Loucy (cell line): ENCODE measurements around the gene CLASP1.
A peak's percentile ranks its signal among the peaks of the same experiment; 100 is the strongest.
"Not testable (repeated sequence)": the region's sequence is repeated elsewhere in the genome, so short reads cannot be mapped to it uniquely, and the experiment has no call there.

Experiments
- H2AFZ ChIP-seq: fragments of 200-600 bp; sonication (generic); 2 replicates; pipeline ENCODE4 v1.6.0; 2016; ENCODE audit warnings: antibody characterized with exemption, mild to moderate bottlenecking, low read length, moderate library complexity
- H3F3A ChIP-seq: fragments of 200-600 bp; 2 replicates; pipeline ENCODE4 v1.6.0; 2016; ENCODE audit warnings: antibody characterized with exemption, low read depth, mild to moderate bottlenecking
- H3K27me3 ChIP-seq: fragments of 200-600 bp; sonication (generic); 2 replicates; pipeline ENCODE4 v1.6.1; 2014; ENCODE audit warnings: low read length, mild to moderate bottlenecking; ENCODE audit not compliant: insufficient read depth, poor library complexity, severe bottlenecking
- H3K36me3 ChIP-seq: fragments of 200-600 bp; sonication (generic); 2 replicates; pipeline ENCODE4 v1.6.1; 2016; ENCODE audit warnings: low read length; ENCODE audit not compliant: insufficient read depth
- H3K4me1 ChIP-seq: fragments of 200-600 bp; sonication (generic); 2 replicates; pipeline ENCODE4 v1.5.1; 2014; ENCODE audit warnings: low read length, mild to moderate bottlenecking; ENCODE audit not compliant: insufficient read depth, poor library complexity, severe bottlenecking
- H3K4me2 ChIP-seq: fragments of 200-600 bp; sonication (generic); 2 replicates; pipeline ENCODE4 v1.6.0; 2014; ENCODE audit warnings: antibody characterized with exemption, low read length, low read depth, mild to moderate bottlenecking; ENCODE audit not compliant: poor library complexity, severe bottlenecking
- H3K4me3 ChIP-seq: fragments of 200-600 bp; sonication (generic); 2 replicates; pipeline ENCODE4 v1.5.1; 2014; ENCODE audit warnings: low read length, mild to moderate bottlenecking, mixed read lengths; ENCODE audit not compliant: poor library complexity, severe bottlenecking
- H3K79me2 ChIP-seq: fragments of 200-600 bp; sonication (generic); 2 replicates; pipeline ENCODE4 v1.6.1; 2014; ENCODE audit warnings: low read length; ENCODE audit not compliant: insufficient read depth
- H3K9ac ChIP-seq: fragments of 200-600 bp; sonication (generic); 2 replicates; pipeline ENCODE4 v1.6.0; 2014; ENCODE audit warnings: mild to moderate bottlenecking, low read depth, low read length, moderate library complexity; ENCODE audit not compliant: poor library complexity, severe bottlenecking
- H3K9me2 ChIP-seq: fragments of 200-600 bp; sonication (generic); replicated peaks from 2 replicates; pipeline ENCODE4 v1.6.1; 2016; ENCODE audit warnings: low read depth, low read length, mixed read lengths
- H3K9me3 ChIP-seq: fragments of 200-600 bp; sonication (generic); 2 replicates; pipeline ENCODE4 v1.6.1; 2014; ENCODE audit warnings: mild to moderate bottlenecking, antibody characterized with exemption, low read length, low read depth; ENCODE audit not compliant: insufficient read depth
- H4K20me1 ChIP-seq: fragments of 200-600 bp; sonication (generic); 2 replicates; pipeline ENCODE4 v1.6.0; 2014; ENCODE audit warnings: antibody characterized with exemption, low read length, mild to moderate bottlenecking; ENCODE audit not compliant: insufficient read depth, poor library complexity, severe bottlenecking
- EZH2phosphoT487 ChIP-seq: fragments of 200-600 bp; IDR thresholded peaks from 2 replicates; pipeline ENCODE4 v1.6.1; 2018; ENCODE audit warnings: antibody characterized with exemption, mild to moderate bottlenecking, moderate library complexity, borderline replicate concordance
- TF ChIP-seq, protein P1 (sequence below): fragments of 200-600 bp; sonication (generic); conservative IDR thresholded peaks from 2 replicates; pipeline ENCODE4 v1.5.1; 2014; ENCODE audit warnings: mild to moderate bottlenecking, antibody characterized with exemption, low read length

The CLASP1 gene

DNA sequence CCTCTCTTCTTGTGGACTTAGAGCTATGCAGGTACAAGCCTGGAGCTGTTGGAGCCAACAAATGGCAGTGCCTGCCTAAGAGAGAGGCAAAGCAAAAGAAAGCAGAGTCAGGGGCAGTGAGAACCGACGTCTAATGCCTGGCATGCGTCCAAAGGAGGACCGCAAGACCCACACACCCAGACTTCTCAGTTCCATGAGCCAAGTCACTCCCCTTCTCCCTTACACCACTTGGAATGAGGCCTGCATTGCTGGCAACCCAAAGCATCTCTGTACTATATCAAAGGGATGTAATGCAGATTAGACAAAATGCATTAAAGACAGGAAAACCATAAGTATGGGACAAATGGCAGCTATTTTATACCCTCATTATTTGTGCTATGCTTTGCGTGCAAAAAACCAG is 168.4 kb downstream of the CLASP1 start:
- Histone ChIP-seq H3F3A (peaks cover 4% of the 10 kb centered on the region; the same call in 1 of the 2 replicates), H3K79me2 (peaks cover 55% of the 10 kb centered on the region), H4K20me1 (peaks cover 27% of the 10 kb centered on the region), H3K9me3 (no peaks in the 10 kb centered on the region), H3K4me2 (no peak overlapping the region), H3K4me3 (no peak overlapping the region), H3K36me3 (peaks cover 13% of the 10 kb centered on the region; the same call in 1 of the 2 replicates), H3K27me3 (no peaks in the 10 kb centered on the region), H3K4me1 (peaks cover 9% of the 10 kb centered on the region), H3K9me2 (no peaks in the 10 kb centered on the region), H3K9ac (no peak overlapping the region), H2AFZ (no peak overlapping the region)
- TF ChIP-seq, protein P1, sequence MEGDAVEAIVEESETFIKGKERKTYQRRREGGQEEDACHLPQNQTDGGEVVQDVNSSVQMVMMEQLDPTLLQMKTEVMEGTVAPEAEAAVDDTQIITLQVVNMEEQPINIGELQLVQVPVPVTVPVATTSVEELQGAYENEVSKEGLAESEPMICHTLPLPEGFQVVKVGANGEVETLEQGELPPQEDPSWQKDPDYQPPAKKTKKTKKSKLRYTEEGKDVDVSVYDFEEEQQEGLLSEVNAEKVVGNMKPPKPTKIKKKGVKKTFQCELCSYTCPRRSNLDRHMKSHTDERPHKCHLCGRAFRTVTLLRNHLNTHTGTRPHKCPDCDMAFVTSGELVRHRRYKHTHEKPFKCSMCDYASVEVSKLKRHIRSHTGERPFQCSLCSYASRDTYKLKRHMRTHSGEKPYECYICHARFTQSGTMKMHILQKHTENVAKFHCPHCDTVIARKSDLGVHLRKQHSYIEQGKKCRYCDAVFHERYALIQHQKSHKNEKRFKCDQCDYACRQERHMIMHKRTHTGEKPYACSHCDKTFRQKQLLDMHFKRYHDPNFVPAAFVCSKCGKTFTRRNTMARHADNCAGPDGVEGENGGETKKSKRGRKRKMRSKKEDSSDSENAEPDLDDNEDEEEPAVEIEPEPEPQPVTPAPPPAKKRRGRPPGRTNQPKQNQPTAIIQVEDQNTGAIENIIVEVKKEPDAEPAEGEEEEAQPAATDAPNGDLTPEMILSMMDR = no peak
- no peak for TF ChIP-seq EZH2phosphoT487

DNA sequence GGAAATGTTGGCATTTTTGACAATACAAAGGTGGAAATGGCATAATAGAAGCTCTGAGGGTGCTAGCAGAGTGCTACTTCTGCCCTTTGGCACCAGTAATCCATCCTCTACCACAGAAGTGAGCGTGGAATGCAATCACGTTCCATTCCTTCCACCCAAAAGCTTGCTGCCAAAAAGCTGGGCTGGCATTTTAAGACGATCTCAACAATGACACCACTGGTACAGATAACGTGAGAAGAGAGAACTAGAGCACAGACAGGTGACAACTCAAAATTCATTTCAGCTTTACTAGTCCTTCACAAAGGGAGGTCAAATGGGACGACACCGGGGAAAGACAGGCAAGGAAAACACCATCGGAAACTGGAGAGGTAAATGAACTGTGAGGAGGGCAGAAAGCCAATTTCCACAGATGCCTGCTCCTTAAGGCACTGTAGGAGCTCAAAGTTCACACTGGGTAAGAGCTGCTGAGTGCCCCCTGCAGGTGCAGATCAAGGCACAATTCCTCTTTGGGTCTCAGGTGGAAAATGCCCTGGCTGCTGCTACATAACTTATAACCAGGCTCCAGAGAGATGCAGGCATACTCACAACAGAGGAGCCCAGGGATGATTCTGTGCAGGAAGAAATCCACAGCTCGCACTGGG is 169.3 kb downstream of the CLASP1 start:
- Histone ChIP-seq H3K36me3 (peaks cover 13% of the 10 kb centered on the region; the same call in 1 of the 2 replicates), H3K9me3 (no peaks in the 10 kb centered on the region), H3K4me2 (no peak overlapping the region), H3K79me2 (peaks cover 59% of the 10 kb centered on the region), H2AFZ (no peak overlapping the region), H3F3A (peaks cover 4% of the 10 kb centered on the region; the same call in 1 of the 2 replicates), H3K9ac (no peak overlapping the region), H3K4me1 (peaks cover 9% of the 10 kb centered on the region), H3K4me3 (no peak overlapping the region), H4K20me1 (peaks cover 31% of the 10 kb centered on the region), H3K27me3 (no peaks in the 10 kb centered on the region), H3K9me2 (no peaks in the 10 kb centered on the region)
- TF ChIP-seq, protein P1 = peak; percentile 52
- no peak for TF ChIP-seq EZH2phosphoT487

DNA sequence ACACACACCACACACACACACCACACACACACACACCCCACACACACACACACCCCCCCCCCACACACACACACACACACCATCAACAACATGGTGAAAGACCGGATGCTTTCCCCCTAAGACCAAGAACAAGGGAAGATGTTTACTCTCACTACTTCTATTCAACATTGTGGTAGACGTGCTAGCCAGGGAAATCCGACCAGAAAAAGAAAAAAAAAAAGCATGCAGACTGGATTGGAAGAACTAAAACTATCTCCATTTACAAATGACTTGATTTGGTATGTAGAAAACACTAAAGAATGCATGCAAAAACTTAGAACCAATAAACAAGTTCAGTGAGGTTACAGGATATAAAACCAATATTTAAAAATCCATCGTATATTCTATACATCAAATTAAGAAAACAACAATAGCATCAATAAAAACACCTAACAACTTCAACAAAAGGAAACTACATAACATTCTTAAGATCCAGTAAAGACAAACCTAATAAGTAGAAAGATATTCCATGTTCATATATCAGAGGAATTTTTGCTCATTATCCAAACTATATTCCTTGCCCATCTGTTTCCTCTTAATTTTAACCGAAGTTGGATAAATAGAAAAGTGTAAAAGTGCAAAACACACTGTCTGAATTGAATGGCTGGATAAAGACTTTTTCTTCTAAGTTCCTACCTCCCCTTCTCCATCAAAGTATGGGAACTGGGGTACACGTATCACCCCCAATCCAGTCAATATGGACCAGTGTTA is 170.1 kb downstream of the CLASP1 start:
- Histone ChIP-seq H2AFZ (no peak overlapping the region), H3K4me2 (no peak overlapping the region), H3K9me3 (no peaks in the 10 kb centered on the region), H3K9me2 (no peaks in the 10 kb centered on the region), H3K79me2 (peaks cover 59% of the 10 kb centered on the region), H4K20me1 (peaks cover 35% of the 10 kb centered on the region), H3K4me1 (peaks cover 9% of the 10 kb centered on the region), H3K4me3 (no peak overlapping the region), H3F3A (peaks cover 4% of the 10 kb centered on the region; the same call in 1 of the 2 replicates), H3K27me3 (no peaks in the 10 kb centered on the region), H3K9ac (no peak overlapping the region), H3K36me3 (peaks cover 13% of the 10 kb centered on the region; the same call in 1 of the 2 replicates)
- no peak for TF ChIP-seq EZH2phosphoT487
- TF ChIP-seq, protein P1 = no peak

DNA sequence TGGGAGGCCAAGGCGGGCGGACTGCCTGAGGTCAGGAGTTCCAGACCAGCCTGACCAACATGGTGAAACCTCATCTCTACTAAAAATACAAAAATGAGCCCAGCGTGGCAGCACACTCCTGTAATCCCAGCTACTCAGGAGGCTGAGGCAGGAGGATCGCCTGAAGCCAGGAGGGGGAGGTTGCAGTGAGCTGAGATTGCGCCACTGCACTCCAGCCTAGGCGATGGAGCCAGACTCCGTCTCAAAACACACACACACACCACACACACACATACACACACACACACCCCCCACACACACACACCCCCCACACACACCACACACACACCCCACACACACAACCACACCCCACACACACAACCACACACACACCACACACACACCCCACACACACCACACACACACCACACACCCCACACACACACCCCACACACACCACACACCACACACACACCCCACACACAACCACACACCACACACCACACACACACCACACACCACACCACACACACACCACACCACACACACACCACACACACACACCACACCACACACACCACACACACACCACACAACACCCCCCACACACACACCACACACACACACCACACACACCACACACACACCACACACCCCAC is 170.8 kb downstream of the CLASP1 start:
- Histone ChIP-seq H3K79me2 (peaks cover 61% of the 10 kb centered on the region), H4K20me1 (peaks cover 41% of the 10 kb centered on the region), H3K36me3 (peaks cover 13% of the 10 kb centered on the region; the same call in 1 of the 2 replicates)
- H3K9me2 ChIP-seq, H3K4me3 ChIP-seq, H3K4me2 ChIP-seq, H3F3A ChIP-seq, H3K27me3 ChIP-seq, H2AFZ ChIP-seq, H3K9ac ChIP-seq, H3K9me3 ChIP-seq, H3K4me1 ChIP-seq: not testable (repeated sequence)
